GM18505 (cell line): ENCODE results near the gene NDUFB7.
"Not testable (repeated sequence)": the region's sequence is repeated elsewhere in the genome, so short reads cannot be mapped to it uniquely, and the experiment has no call there.

Experiments
- ATAC-seq: cut with Tn5 transposase; IDR thresholded peaks from one replicate; pipeline ENCODE4 v1.9.1; 2021; ENCODE audit not compliant: unreplicated experiment
- POLR2A ChIP-seq: IDR thresholded peaks from 4 replicates; pipeline ENCODE4 v1.6.1; 2011; ENCODE audit warnings: borderline replicate concordance; ENCODE audit not compliant: insufficient read depth, insufficient read length; ENCODE audit errors: extremely low read depth

The NDUFB7 gene

DNA sequence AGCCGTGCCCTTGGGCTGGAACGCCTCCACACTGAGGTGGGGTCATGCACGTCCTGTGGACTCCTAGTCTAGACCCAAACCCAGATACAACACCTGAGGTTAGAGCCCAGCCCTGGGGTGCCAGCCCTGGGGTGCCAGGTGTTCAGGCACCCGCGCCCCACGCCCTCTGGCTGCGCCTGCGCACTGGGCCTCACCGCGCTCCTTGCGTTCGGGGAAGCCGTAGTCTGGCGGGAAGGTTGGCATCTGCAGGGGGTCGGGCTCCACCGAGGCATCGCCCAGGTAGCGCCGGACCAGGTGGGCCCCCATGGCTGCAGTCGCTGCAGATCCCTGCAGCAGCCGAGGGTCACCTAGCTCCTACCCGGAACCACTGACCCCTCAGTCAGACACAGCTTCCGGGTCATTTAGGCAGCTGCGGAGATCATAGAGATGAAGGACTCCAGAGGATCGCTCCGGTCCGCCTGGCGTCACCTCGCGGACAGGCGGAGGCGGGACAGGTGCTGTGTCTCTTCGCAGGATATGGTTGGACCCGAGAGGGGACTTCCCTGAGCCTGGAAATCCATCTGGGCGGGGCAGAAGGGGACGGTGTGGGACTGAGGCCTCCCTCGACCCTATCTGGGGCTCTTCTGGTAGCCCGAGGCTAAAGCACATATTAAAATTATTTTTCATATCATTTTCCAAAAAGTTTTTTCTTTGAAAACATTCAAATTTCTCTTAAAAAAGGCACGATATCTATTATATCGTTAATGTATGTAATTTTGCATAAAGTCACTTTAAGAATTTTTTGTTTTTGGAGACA, at the start of gene NDUFB7:
NDUFB7 (minus strand) TSS at position 372 of the 796 bp plus-strand sequence; CDS start at position 306, 66 bp downstream.
- ATAC-seq = peak; percentile 86
- TF ChIP-seq POLR2A = peak; percentile 89

GRCh38 chr19:14619404-14619803, 47.5 kb upstream of the NDUFB7 start:
- no peak for TF ChIP-seq POLR2A
- no peak for ATAC-seq

- TF ChIP-seq POLR2A = no peak
- ATAC-seq = no peak
Observed at GRCh38 chr19:14616407-14616806, 44.5 kb upstream of the NDUFB7 start.

GRCh38 chr19:14615623-14616022, 43.8 kb upstream of the NDUFB7 start:
- no peak for ATAC-seq
- no peak for TF ChIP-seq POLR2A

DNA sequence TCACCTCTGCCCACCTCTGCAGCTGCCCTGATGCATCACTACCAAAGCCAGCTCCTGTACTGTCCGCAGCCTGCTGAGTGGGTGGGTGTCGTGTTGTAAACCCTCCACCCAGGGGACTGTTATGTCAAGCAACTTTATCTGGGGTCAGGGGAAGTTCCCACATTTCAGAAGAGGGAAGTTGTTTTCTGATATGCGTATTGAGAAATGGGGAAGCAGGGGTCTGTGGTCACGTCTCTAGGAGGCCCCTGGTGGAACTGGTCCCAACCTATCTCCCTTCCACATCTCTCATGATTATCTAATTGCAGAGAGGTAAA, 42.2 kb upstream of the NDUFB7 start:
- no peak for ATAC-seq
- TF ChIP-seq POLR2A = no peak

DNA sequence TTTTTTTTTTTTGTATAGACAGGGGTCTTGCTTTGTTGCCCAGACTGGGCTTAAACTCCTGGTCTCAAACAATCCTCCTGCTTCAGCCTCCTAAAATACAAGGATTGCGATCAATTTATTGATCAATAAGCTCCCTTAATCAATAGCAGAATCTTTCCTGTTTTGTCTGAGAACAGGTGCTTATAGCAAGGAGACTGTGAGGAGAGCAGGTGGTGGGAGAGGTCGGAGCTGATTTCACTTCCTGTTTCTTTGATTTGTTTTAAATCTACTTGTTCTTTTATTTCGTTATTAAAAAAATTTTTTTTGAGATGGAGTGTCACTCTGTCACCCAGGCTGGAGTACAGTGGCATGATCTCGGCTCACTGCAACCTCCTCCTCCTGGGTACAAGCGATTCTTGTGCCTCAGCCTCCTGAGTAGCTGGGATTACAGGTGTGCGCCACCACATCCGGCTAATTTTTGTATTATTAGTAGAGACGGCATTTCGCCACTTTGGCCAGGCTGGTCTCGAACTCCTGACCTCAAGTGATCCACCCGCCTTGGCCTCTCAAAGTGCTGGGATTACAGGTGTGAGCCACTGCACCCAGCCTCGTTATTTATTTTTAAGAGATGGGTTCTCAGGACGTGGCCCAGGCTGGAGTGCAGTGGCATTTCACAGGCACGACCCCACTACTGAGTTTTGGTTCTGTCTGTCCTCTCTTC, 41.7 kb upstream of the NDUFB7 start:
- not testable (repeated sequence) for ATAC-seq

GRCh38 chr19:14612657-14613056, 40.8 kb upstream of the NDUFB7 start:
- no peak for TF ChIP-seq POLR2A
- ATAC-seq = no peak

- ATAC-seq = not testable (repeated sequence)
Observed at GRCh38 chr19:14612242-14612641, 40.4 kb upstream of the NDUFB7 start.

DNA sequence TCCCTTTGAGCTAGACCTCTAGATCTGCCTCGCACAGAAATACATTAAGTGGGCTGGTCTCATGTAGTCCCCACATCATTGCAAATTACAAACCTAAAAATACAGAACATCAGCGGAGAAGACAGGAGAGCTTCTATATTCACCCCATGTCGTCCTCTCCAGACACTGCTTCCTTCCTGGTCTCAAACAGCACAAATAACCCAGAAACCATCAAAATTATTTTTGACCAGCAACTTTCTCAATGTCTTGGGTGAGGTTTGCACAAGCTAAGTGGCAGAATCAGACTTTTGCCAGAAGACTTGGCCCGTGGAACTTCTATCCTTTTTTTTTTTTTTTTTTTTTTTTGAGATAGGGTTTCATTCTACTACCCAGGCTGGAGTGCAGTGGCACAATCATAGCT, 39.2 kb upstream of the NDUFB7 start:
- no peak for TF ChIP-seq POLR2A
- ATAC-seq = no peak

GRCh38 chr19:14606627-14607026, 34.8 kb upstream of the NDUFB7 start:
- TF ChIP-seq POLR2A = peak; percentile 22
- no peak for ATAC-seq

DNA sequence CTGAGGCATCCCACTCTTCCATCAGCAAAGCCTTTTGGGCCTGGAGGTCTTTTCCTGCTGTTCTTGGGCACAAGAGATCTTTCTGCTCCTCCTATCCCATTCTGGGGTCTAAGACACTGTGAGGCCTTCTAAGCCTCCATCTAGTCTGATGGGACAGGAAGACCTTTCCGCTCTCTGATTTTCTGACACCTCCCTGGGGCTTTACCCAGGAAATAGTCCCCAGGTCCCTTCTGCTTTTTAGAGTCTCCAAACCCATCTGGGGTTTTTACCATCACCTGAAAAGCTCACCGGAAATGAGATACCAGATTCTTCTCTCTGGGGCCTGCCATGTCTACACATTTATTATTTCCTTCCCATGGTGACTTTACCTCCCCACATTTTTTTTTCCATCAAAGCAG, 32.1 kb upstream of the NDUFB7 start:
- peak; percentile 72 for ATAC-seq
- TF ChIP-seq POLR2A = peak; percentile 53

DNA sequence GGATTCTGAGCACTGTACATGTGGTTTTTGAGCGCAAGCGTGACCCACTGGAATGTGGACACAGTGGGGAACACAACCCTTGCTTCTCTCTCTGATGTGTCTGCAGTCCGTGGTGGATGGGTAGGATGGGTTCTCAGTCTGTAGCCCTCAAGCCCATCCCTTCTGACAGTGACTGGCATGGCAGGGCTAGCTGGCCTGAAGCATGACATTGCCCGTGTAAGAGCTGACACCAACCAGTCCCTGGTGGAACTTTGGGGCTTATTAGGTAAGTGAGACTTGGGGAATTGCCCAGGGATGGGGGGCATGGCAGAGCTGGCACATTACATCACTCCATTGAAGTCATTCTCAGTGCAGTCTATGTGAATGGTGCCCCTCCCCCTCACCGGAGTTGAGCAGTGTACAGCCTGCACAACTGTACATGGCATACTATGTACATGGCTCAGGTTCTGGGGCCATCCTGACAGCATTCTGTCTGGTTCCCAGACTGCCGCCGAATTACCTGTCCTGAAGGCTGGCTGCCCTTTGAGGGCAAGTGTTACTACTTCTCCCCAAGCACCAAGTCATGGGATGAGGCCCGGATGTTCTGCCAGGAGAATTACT, 27.8 kb upstream of the NDUFB7 start:
- no peak for TF ChIP-seq POLR2A
- ATAC-seq = no peak

DNA sequence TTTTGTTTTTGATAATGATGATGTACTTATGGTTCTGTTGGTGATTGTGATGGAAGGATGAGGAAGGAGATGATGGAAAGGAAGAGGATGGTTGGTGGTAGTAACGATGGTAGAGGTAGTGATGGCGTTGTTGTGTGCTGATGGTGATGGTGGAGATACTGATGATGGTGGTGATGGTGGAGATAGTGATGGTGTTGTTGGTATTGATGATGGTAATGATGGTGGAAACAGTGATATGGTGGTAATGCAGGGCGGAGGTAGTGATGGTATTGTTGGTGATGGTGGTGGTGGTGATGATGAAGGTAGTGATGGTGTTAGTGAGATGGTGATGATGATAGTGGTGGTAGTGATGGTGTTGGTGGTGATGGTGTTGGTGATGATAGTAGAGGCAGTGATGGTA, 23.7 kb upstream of the NDUFB7 start:
- no peak for ATAC-seq
- no peak for TF ChIP-seq POLR2A

GRCh38 chr19:14589433-14589832, 17.6 kb upstream of the NDUFB7 start:
- ATAC-seq = not testable (repeated sequence)

DNA sequence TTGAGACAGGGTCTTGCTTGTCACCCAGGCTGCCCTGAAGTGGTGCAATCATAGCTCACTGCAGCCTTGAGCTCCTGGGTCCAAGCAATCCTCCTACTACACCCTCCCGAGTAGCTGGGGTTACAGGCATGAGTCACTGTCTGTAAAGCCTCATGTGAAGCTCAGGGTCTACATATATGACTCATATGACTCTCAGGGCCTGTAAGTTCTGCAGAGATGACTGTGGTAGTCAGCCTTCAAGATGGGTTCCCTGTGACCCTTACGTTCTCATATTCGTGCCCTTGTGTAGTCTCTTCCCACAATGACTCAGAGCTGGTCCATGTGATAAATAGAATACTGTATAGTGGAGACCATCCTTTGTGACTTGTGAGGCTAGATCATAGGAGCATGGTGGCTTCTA, 13.3 kb upstream of the NDUFB7 start:
- ATAC-seq = peak; percentile 74

GRCh38 chr19:14584372-14584771, 12.5 kb upstream of the NDUFB7 start:
- ATAC-seq = not testable (repeated sequence)
